Vagina (tissue), 2 donors: ENCODE data around the gene POU2F2.

Experiments
- POLR2A ChIP-seq, 2 donors: fragments of 450-650 bp; IDR thresholded peaks; one replicate each; pipeline ENCODE4 v1.6.1; 2017; ENCODE audit warnings: antibody characterized with exemption in 2 of 2, mild to moderate bottlenecking in 2 of 2, moderate library complexity in 2 of 2
- POLR2AphosphoS5 ChIP-seq, 2 donors: sonication (generic); formaldehyde crosslinking; IDR thresholded peaks; one replicate each; pipeline ENCODE4 v1.9.0; 2017; ENCODE audit warnings: antibody characterized with exemption in 2 of 2, mild to moderate bottlenecking in 2 of 2, low read depth in 1 of 2; ENCODE audit not compliant: insufficient read depth in 1 of 2
- TF ChIP-seq, protein P1 (sequence below), 3 experiments: fragments of 450-650 bp in 2 of 3; fragments of 200-600 bp in 1 of 3; sonication (generic) in 1 of 3; IDR thresholded peaks; one replicate each; pipeline ENCODE4 v1.5.1; 2017 to 2019; ENCODE audit warnings: antibody characterized with exemption in 3 of 3, mild to moderate bottlenecking in 2 of 3, moderate library complexity in 2 of 3

DNA sequence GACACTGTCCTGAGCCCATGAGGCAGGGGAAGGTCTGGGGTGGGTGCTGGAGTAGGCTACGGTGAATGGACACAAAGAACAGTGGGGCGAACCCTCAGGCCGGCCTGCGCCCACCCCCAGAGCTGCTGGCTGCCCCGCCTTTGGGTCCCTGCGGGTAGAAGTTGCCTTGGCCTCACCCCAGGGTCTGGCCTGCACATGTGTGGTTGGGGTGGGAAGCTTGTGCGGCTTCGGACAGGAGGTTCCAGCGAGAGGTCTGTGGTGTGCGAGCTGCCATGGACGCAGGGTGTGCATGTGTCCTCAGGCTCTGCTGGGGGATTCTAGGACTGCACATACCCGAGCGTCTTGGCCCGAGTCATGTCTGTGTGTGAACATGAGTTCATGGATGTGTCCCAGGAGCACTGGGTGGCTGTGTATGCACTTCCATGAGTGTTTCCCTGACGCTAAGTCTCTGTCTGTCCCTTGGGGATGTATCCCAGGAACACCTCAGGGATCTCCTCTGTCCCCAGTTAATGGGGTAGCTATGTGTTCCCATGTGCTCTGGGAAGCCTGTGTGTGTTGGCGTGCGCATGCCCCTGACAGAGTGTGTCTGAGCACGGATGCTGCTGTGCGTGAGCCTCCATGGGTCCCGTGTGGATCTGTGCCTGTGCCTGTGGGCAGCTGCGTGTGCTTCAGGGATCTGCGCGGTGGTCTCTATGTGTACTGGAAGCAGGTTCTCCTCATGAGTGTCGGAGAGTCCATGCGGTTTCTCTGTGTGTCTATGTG, 20.8 kb upstream of the POU2F2 start:
- TF ChIP-seq, protein P1, sequence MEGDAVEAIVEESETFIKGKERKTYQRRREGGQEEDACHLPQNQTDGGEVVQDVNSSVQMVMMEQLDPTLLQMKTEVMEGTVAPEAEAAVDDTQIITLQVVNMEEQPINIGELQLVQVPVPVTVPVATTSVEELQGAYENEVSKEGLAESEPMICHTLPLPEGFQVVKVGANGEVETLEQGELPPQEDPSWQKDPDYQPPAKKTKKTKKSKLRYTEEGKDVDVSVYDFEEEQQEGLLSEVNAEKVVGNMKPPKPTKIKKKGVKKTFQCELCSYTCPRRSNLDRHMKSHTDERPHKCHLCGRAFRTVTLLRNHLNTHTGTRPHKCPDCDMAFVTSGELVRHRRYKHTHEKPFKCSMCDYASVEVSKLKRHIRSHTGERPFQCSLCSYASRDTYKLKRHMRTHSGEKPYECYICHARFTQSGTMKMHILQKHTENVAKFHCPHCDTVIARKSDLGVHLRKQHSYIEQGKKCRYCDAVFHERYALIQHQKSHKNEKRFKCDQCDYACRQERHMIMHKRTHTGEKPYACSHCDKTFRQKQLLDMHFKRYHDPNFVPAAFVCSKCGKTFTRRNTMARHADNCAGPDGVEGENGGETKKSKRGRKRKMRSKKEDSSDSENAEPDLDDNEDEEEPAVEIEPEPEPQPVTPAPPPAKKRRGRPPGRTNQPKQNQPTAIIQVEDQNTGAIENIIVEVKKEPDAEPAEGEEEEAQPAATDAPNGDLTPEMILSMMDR (IDR thresholded peaks at IDR 0.05) = no peak
- TF ChIP-seq POLR2AphosphoS5 (IDR thresholded peaks at IDR 0.05; ENCODE audit: insufficient read depth in 1 of 2, low read depth in 1 of 2) = no peak
- TF ChIP-seq POLR2A (IDR thresholded peaks at IDR 0.05) = no peak
